Body of pancreas (tissue), 4 donors: ENCODE results near the gene TUFM.

Source experiments
- POLR2A ChIP-seq, 3 donors: fragments of 450-650 bp; IDR thresholded peaks; one replicate each; pipeline ENCODE4 v1.6.1; 2016; ENCODE audit warnings: antibody characterized with exemption in 3 of 3, mild to moderate bottlenecking in 2 of 3
- TF ChIP-seq, protein P1 (sequence below), 7 experiments: fragments of 450-650 bp in 4 of 7; fragments of 200-600 bp in 3 of 7; sonication (generic) in 3 of 7; IDR thresholded peaks; one replicate each; pipeline ENCODE4 v1.5.1; 2016 to 2019; ENCODE audit warnings: antibody characterized with exemption in 7 of 7

- TF ChIP-seq, protein P1, sequence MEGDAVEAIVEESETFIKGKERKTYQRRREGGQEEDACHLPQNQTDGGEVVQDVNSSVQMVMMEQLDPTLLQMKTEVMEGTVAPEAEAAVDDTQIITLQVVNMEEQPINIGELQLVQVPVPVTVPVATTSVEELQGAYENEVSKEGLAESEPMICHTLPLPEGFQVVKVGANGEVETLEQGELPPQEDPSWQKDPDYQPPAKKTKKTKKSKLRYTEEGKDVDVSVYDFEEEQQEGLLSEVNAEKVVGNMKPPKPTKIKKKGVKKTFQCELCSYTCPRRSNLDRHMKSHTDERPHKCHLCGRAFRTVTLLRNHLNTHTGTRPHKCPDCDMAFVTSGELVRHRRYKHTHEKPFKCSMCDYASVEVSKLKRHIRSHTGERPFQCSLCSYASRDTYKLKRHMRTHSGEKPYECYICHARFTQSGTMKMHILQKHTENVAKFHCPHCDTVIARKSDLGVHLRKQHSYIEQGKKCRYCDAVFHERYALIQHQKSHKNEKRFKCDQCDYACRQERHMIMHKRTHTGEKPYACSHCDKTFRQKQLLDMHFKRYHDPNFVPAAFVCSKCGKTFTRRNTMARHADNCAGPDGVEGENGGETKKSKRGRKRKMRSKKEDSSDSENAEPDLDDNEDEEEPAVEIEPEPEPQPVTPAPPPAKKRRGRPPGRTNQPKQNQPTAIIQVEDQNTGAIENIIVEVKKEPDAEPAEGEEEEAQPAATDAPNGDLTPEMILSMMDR (IDR thresholded peaks at IDR 0.05) = no peak
- TF ChIP-seq POLR2A (IDR thresholded peaks at IDR 0.05) = no peak
These were observed 19.0 kb upstream of the TUFM start for GRCh38 chr16:28865001-28865688.
